ENCODE results near the gene SLC38A3.

SLC38A3 gene

GRCh38 chr3:50230794-50231125 lies 25.7 kb downstream of the SLC38A3 start:
- Histone ChIP-seq H3K23ac (ENCODE audit: low read length) (no peak overlapping the region), H3K4me1 (ENCODE audit: control insufficient read depth in 1 of 2, insufficient read depth in 2 of 2, low read length in 2 of 2) (peaks cover 15 to 18% of the 10 kb centered on the region in 2 experiments), H4K12ac (ENCODE audit: low read depth, low read length) (no peak overlapping the region), H4K8ac (ENCODE audit: low read depth, low read length) (no peak overlapping the region), H3K79me2 (ENCODE audit: control insufficient read depth, insufficient read depth, low read length, poor library complexity) (peaks cover 2% of the 10 kb centered on the region), H3K4me2 (ENCODE audit: low read length) (no peak overlapping the region), H3K27ac (ENCODE audit: low read depth, low read length) (no peak overlapping the region), H4K91ac (ENCODE audit: low read depth, low read length) (peak overlapping the region; percentile 50), H3K27me3 (ENCODE audit: insufficient read depth, low read length) (no peaks in the 10 kb centered on the region), H3K4ac (ENCODE audit: low read depth, low read length) (no peak overlapping the region), H3K18ac (ENCODE audit: low read length) (no peak overlapping the region), H2BK12ac (ENCODE audit: low read length) (no peak overlapping the region), H3K9ac (ENCODE audit: low read length) (no peak overlapping the region), H3K9me3 (ENCODE audit: insufficient read depth, low read depth, low read length) (no peaks in the 10 kb centered on the region), H3K36me3 (ENCODE audit: control insufficient read depth in 1 of 2, insufficient read depth in 2 of 2, low read length in 2 of 2) (no peaks in the 10 kb centered on the region), H2BK5ac (ENCODE audit: low read depth, low read length, poor library complexity) (no peak overlapping the region), H2BK120ac (ENCODE audit: insufficient read depth, low read length, poor library complexity) (no peak overlapping the region), H3K14ac (ENCODE audit: low read length) (no peak overlapping the region), H2AFZ (ENCODE audit: insufficient read depth, low read length, poor library complexity) (no peak overlapping the region), H3K79me1 (ENCODE audit: low read length) (peaks cover 4% of the 10 kb centered on the region), H2AK5ac (ENCODE audit: low read length) (peak overlapping the region; percentile 46), H3K4me3 (ENCODE audit: low read depth, low read length) (no peak overlapping the region)
- WGBS (ENCODE audit: extremely low coverage, insufficient coverage, insufficient read length) = no CpG with 5 or more reads among the region's 4 CpGs
- no peak for DNase-seq

- Histone ChIP-seq H4K12ac (ENCODE audit: low read depth, low read length) (no peak overlapping the region), H2BK12ac (ENCODE audit: low read length) (no peak overlapping the region), H3K9ac (ENCODE audit: low read length) (no peak overlapping the region), H4K91ac (ENCODE audit: low read depth, low read length) (no peak overlapping the region), H3K14ac (ENCODE audit: low read length) (no peak overlapping the region), H3K4me2 (ENCODE audit: low read length) (no peak overlapping the region), H3K4me3 (ENCODE audit: low read depth, low read length) (no peak overlapping the region), H3K27ac (ENCODE audit: low read depth, low read length) (no peak overlapping the region), H4K8ac (ENCODE audit: low read depth, low read length) (no peak overlapping the region), H2AFZ (ENCODE audit: insufficient read depth, low read length, poor library complexity) (no peak overlapping the region), H2BK5ac (ENCODE audit: low read depth, low read length, poor library complexity) (no peak overlapping the region), H3K79me2 (ENCODE audit: control insufficient read depth, insufficient read depth, low read length, poor library complexity) (peaks cover 8% of the 10 kb centered on the region), H3K36me3 (ENCODE audit: control insufficient read depth in 1 of 2, insufficient read depth in 2 of 2, low read length in 2 of 2) (no peaks in the 10 kb centered on the region), H3K18ac (ENCODE audit: low read length) (no peak overlapping the region), H3K79me1 (ENCODE audit: low read length) (peaks cover 6% of the 10 kb centered on the region), H3K27me3 (ENCODE audit: insufficient read depth, low read length) (no peaks in the 10 kb centered on the region), H2AK5ac (ENCODE audit: low read length) (no peak overlapping the region), H2BK120ac (ENCODE audit: insufficient read depth, low read length, poor library complexity) (no peak overlapping the region), H3K4ac (ENCODE audit: low read depth, low read length) (no peak overlapping the region), H3K9me3 (ENCODE audit: insufficient read depth, low read depth, low read length) (no peaks in the 10 kb centered on the region), H3K23ac (ENCODE audit: low read length) (no peak overlapping the region), H3K4me1 (ENCODE audit: control insufficient read depth in 1 of 2, insufficient read depth in 2 of 2, low read length in 2 of 2) (peaks cover 13 to 17% of the 10 kb centered on the region in 2 experiments)
- DNase-seq = no peak
- WGBS (ENCODE audit: extremely low coverage, insufficient coverage, insufficient read length) = no CpG with 5 or more reads among the region's 5 CpGs
These were observed 26.5 kb downstream of the SLC38A3 start for GRCh38 chr3:50231581-50231980.

- no peak overlapping the region for H4K91ac ChIP-seq (ENCODE audit: low read depth, low read length)
- no peak overlapping the region for H4K8ac ChIP-seq (ENCODE audit: low read depth, low read length)
- H2BK120ac ChIP-seq (ENCODE audit: insufficient read depth, low read length, poor library complexity) = no peak overlapping the region
- no peak overlapping the region for H3K23ac ChIP-seq (ENCODE audit: low read length)
- no peak overlapping the region for H3K27ac ChIP-seq (ENCODE audit: low read depth, low read length)
- H2BK5ac ChIP-seq (ENCODE audit: low read depth, low read length, poor library complexity) = no peak overlapping the region
- H3K18ac ChIP-seq (ENCODE audit: low read length) = no peak overlapping the region
- no peak overlapping the region for H2BK12ac ChIP-seq (ENCODE audit: low read length)
- no peak overlapping the region for H2AK5ac ChIP-seq (ENCODE audit: low read length)
- H3K9ac ChIP-seq (ENCODE audit: low read length) = no peak overlapping the region
- H2AFZ ChIP-seq (ENCODE audit: insufficient read depth, low read length, poor library complexity) = no peak overlapping the region
- H3K14ac ChIP-seq (ENCODE audit: low read length) = no peak overlapping the region
- no peak overlapping the region for H3K4ac ChIP-seq (ENCODE audit: low read depth, low read length)
- no peaks in the 10 kb centered on the region for H3K9me3 ChIP-seq (ENCODE audit: insufficient read depth, low read depth, low read length)
- no peak overlapping the region for H3K4me3 ChIP-seq (ENCODE audit: low read depth, low read length)
- no peaks in the 10 kb centered on the region for H3K36me3 ChIP-seq (ENCODE audit: control insufficient read depth in 1 of 2, insufficient read depth in 2 of 2, low read length in 2 of 2)
- no CpG with 5 or more reads among the region's 3 CpGs for WGBS (ENCODE audit: extremely low coverage, insufficient coverage, insufficient read length)
- peaks cover 7% of the 10 kb centered on the region for H3K79me1 ChIP-seq (ENCODE audit: low read length)
- H3K4me1 ChIP-seq (ENCODE audit: control insufficient read depth in 1 of 2, insufficient read depth in 2 of 2, low read length in 2 of 2) = peaks cover 13 to 20% of the 10 kb centered on the region in 2 experiments
- H3K79me2 ChIP-seq (ENCODE audit: control insufficient read depth, insufficient read depth, low read length, poor library complexity) = peaks cover 15% of the 10 kb centered on the region
- H4K12ac ChIP-seq (ENCODE audit: low read depth, low read length) = no peak overlapping the region
- H3K27me3 ChIP-seq (ENCODE audit: insufficient read depth, low read length) = no peaks in the 10 kb centered on the region
- no peak overlapping the region for H3K4me2 ChIP-seq (ENCODE audit: low read length)
- no peak for DNase-seq
These were observed 27.2 kb downstream of the SLC38A3 start for GRCh38 chr3:50232303-50232702.

- WGBS (ENCODE audit: extremely low coverage, insufficient coverage, insufficient read length) = no CpG with 5 or more reads among the region's 4 CpGs
- Histone ChIP-seq H4K8ac (ENCODE audit: low read depth, low read length) (no peak overlapping the region), H3K79me1 (ENCODE audit: low read length) (peaks cover 8% of the 10 kb centered on the region), H3K4me3 (ENCODE audit: low read depth, low read length) (no peak overlapping the region), H3K4ac (ENCODE audit: low read depth, low read length) (no peak overlapping the region), H3K18ac (ENCODE audit: low read length) (no peak overlapping the region), H2BK12ac (ENCODE audit: low read length) (no peak overlapping the region), H3K14ac (ENCODE audit: low read length) (no peak overlapping the region), H2BK5ac (ENCODE audit: low read depth, low read length, poor library complexity) (no peak overlapping the region), H3K36me3 (ENCODE audit: control insufficient read depth in 1 of 2, insufficient read depth in 2 of 2, low read length in 2 of 2) (peaks cover 0 to under 1% of the 10 kb centered on the region in 2 experiments), H3K9me3 (ENCODE audit: insufficient read depth, low read depth, low read length) (no peaks in the 10 kb centered on the region), H2AK5ac (ENCODE audit: low read length) (no peak overlapping the region), H3K23ac (ENCODE audit: low read length) (no peak overlapping the region), H2BK120ac (ENCODE audit: insufficient read depth, low read length, poor library complexity) (no peak overlapping the region), H3K4me1 (ENCODE audit: control insufficient read depth in 1 of 2, insufficient read depth in 2 of 2, low read length in 2 of 2) (peaks cover 13 to 23% of the 10 kb centered on the region in 2 experiments), H3K4me2 (ENCODE audit: low read length) (no peak overlapping the region), H4K91ac (ENCODE audit: low read depth, low read length) (no peak overlapping the region), H3K27me3 (ENCODE audit: insufficient read depth, low read length) (no peaks in the 10 kb centered on the region), H2AFZ (ENCODE audit: insufficient read depth, low read length, poor library complexity) (no peak overlapping the region), H3K27ac (ENCODE audit: low read depth, low read length) (no peak overlapping the region), H4K12ac (ENCODE audit: low read depth, low read length) (no peak overlapping the region), H3K9ac (ENCODE audit: low read length) (no peak overlapping the region), H3K79me2 (ENCODE audit: control insufficient read depth, insufficient read depth, low read length, poor library complexity) (peaks cover 17% of the 10 kb centered on the region)
- no peak for DNase-seq
These were observed 28.1 kb downstream of the SLC38A3 start for GRCh38 chr3:50233176-50233575.
